GM12875 (cell line): ENCODE results near the gene NR3C2.
"Not testable (repeated sequence)": the region's sequence is repeated elsewhere in the genome, so short reads cannot be mapped to it uniquely, and the experiment has no call there.

Source experiments
- H3K4me3 ChIP-seq: one replicate; pipeline ENCODE4 v1.5.1; 2011; ENCODE audit warnings: low read depth, low read length, control low read depth
- CTCF ChIP-seq: IDR thresholded peaks from 2 replicates; pipeline ENCODE4 v1.5.1; 2011; ENCODE audit warnings: low read depth, mild to moderate bottlenecking, control low read depth, inconsistent platforms, low read length, moderate library complexity, borderline replicate concordance; ENCODE audit not compliant: insufficient read depth

Gene NR3C2

GRCh38 chr4:148329751-148330150 lies 112.5 kb downstream of the NR3C2 start:
- no peak for TF ChIP-seq CTCF
- no peak overlapping the region for H3K4me3 ChIP-seq

GRCh38 chr4:148327683-148328082 lies 114.5 kb downstream of the NR3C2 start:
- H3K4me3 ChIP-seq: no peak overlapping the region
- TF ChIP-seq CTCF: no peak

GRCh38 chr4:148323316-148323715 lies 118.9 kb downstream of the NR3C2 start:
- H3K4me3 ChIP-seq: not testable (repeated sequence)

GRCh38 chr4:148315049-148315448 lies 127.2 kb downstream of the NR3C2 start:
- no peak for TF ChIP-seq CTCF
- H3K4me3 ChIP-seq: no peak overlapping the region

- TF ChIP-seq CTCF: no peak
- no peak overlapping the region for H3K4me3 ChIP-seq
Observed at GRCh38 chr4:148312956-148313490, 129.2 kb downstream of the NR3C2 start.

GRCh38 chr4:148311526-148311925 lies 130.7 kb downstream of the NR3C2 start:
- no peak overlapping the region for H3K4me3 ChIP-seq
- TF ChIP-seq CTCF: no peak

- no peak overlapping the region for H3K4me3 ChIP-seq
- TF ChIP-seq CTCF: no peak
Observed at GRCh38 chr4:148310756-148311155, 131.5 kb downstream of the NR3C2 start.

- no peak overlapping the region for H3K4me3 ChIP-seq
- TF ChIP-seq CTCF: no peak
Observed at GRCh38 chr4:148305751-148306150, 136.5 kb downstream of the NR3C2 start.
